NCI-H226 (cell line): Measurements from ENCODE around the gene CDC14A.

Source experiments
- DNase-seq: peaks from one replicate; pipeline ENCODE4 v3.0.0-alpha.2; 2015

The CDC14A gene

GRCh38 chr1:100411019-100411418 is 58.7 kb downstream of the CDC14A start:
- no peak for DNase-seq

GRCh38 chr1:100411574-100411973 is 59.3 kb downstream of the CDC14A start:
- no peak for DNase-seq

GRCh38 chr1:100413035-100413434 is 60.7 kb downstream of the CDC14A start:
- no peak for DNase-seq

GRCh38 chr1:100414693-100415497 is 62.6 kb downstream of the CDC14A start:
- DNase-seq, result no peak

- DNase-seq, result no peak
These were observed 63.1 kb downstream of the CDC14A start for GRCh38 chr1:100415498-100415778.

GRCh38 chr1:100419072-100419471 is 66.8 kb downstream of the CDC14A start:
- DNase-seq, result no peak

- DNase-seq, result no peak
These were observed 69.8 kb downstream of the CDC14A start for GRCh38 chr1:100422065-100422464.

GRCh38 chr1:100423832-100424337 is 71.6 kb downstream of the CDC14A start:
- no peak for DNase-seq

GRCh38 chr1:100428160-100428559 is 75.9 kb downstream of the CDC14A start:
- no peak for DNase-seq

- DNase-seq, result no peak
These were observed 78.0 kb downstream of the CDC14A start for GRCh38 chr1:100430325-100430756.

GRCh38 chr1:100431954-100432353 is 79.6 kb downstream of the CDC14A start:
- no peak for DNase-seq

GRCh38 chr1:100433563-100433962 is 81.3 kb downstream of the CDC14A start:
- no peak for DNase-seq

- DNase-seq, result no peak
These were observed 82.5 kb downstream of the CDC14A start for GRCh38 chr1:100434831-100435230.

- DNase-seq, result no peak
These were observed 86.1 kb downstream of the CDC14A start for GRCh38 chr1:100438375-100438774.

- DNase-seq, result no peak
These were observed 86.5 kb downstream of the CDC14A start for GRCh38 chr1:100438789-100439188.

GRCh38 chr1:100440075-100440809 is 87.9 kb downstream of the CDC14A start:
- no peak for DNase-seq

- DNase-seq, result no peak
These were observed 88.8 kb downstream of the CDC14A start for GRCh38 chr1:100441146-100441545.

- DNase-seq, result no peak
These were observed 89.3 kb downstream of the CDC14A start for GRCh38 chr1:100441651-100442050.

GRCh38 chr1:100443811-100444571 is 91.7 kb downstream of the CDC14A start:
- DNase-seq, result peak; percentile 96

- DNase-seq, result no peak
These were observed 93.3 kb downstream of the CDC14A start for GRCh38 chr1:100445565-100445964.

GRCh38 chr1:100448366-100448765 is 96.1 kb downstream of the CDC14A start:
- no peak for DNase-seq

GRCh38 chr1:100449477-100449876 is 97.2 kb downstream of the CDC14A start:
- DNase-seq, result no peak

GRCh38 chr1:100452641-100453040 is 100.3 kb downstream of the CDC14A start:
- peak; percentile 17 for DNase-seq
